OCI-LY7 (cell line): ENCODE measurements around the gene TBC1D21. TPM values are rescaled to one million over a fixed set of nuclear protein-coding genes. Genes with fewer than 3 reads are reported as not detected.

Experiments used
- BruUV-seq: library from RNA; stranded (reverse); fragments of 400-500 nt; replicated peaks from 2 replicates; lab custom pipeline; 2021; lab: Mats Ljungman, UMichigan
- CTCF ChIA-PET: fragments of 300-600 bp; sonication (Branson Sonifier 250); formaldehyde crosslinking; loops from one replicate; lab custom pipeline; 2022; ENCODE audit warnings: antibody characterized with exemption; ENCODE audit not compliant: unreplicated experiment; lab: Charles Lee
- POLR2A ChIA-PET: fragments of 300-600 bp; sonication (Branson Sonifier 250); formaldehyde crosslinking; loops from one replicate; lab custom pipeline; 2022; ENCODE audit warnings: antibody characterized with exemption; lab: Charles Lee
- DNase-seq: peaks from one replicate; pipeline ENCODE4 v3.0.0-alpha.2; 2015; ENCODE audit warnings: low spot score
- H2AFZ ChIP-seq: fragments of 200-600 bp; sonication (generic), shearing (Covaris generic); 2 replicates; pipeline ENCODE4 v1.6.1; 2014; ENCODE audit warnings: mild to moderate bottlenecking, antibody characterized with exemption, low read length, moderate library complexity
- H3K27ac ChIP-seq: fragments of 200-600 bp; sonication (generic); 2 replicates; pipeline ENCODE4 v1.5.1; 2014; ENCODE audit warnings: mixed run types, low read depth, mild to moderate bottlenecking, moderate library complexity, low read length, inconsistent platforms; ENCODE audit not compliant: poor library complexity, severe bottlenecking
- H3K36me3 ChIP-seq: fragments of 200-600 bp; sonication (generic); 2 replicates; pipeline ENCODE4 v1.6.1; 2014; ENCODE audit warnings: mild to moderate bottlenecking, antibody characterized with exemption, low read length, moderate library complexity, mixed read lengths; ENCODE audit not compliant: insufficient read depth
- H3K4me1 ChIP-seq: fragments of 200-600 bp; sonication (generic); 2 replicates; pipeline ENCODE4 v1.5.1; 2014; ENCODE audit warnings: mild to moderate bottlenecking, low read length; ENCODE audit not compliant: insufficient read depth, poor library complexity, severe bottlenecking
- H3K4me2 ChIP-seq: fragments of 200-600 bp; sonication (generic); 2 replicates; pipeline ENCODE4 v1.6.1; 2014; ENCODE audit warnings: mild to moderate bottlenecking, low read length
- H3K4me3 ChIP-seq: fragments of 200-600 bp; sonication (generic); 2 replicates; pipeline ENCODE4 v1.5.1; 2014; ENCODE audit warnings: mild to moderate bottlenecking, low read depth, low read length; ENCODE audit not compliant: poor library complexity, severe bottlenecking
- H3K79me2 ChIP-seq: fragments of 200-600 bp; sonication (generic); 2 replicates; pipeline ENCODE4 v1.6.1; 2016; ENCODE audit warnings: low read depth, mild to moderate bottlenecking, low read length, moderate library complexity, mixed read lengths; ENCODE audit not compliant: insufficient read depth
- H3K9me2 ChIP-seq: fragments of 200-600 bp; sonication (generic); 2 replicates; pipeline ENCODE4 v1.6.1; 2016; ENCODE audit warnings: mild to moderate bottlenecking, low read length, mixed read lengths; ENCODE audit not compliant: insufficient read depth
- H3K9me3 ChIP-seq: fragments of 200-600 bp; sonication (generic); 2 replicates; pipeline ENCODE4 v1.6.1; 2014; ENCODE audit warnings: mild to moderate bottlenecking, mixed run types, low read length, mixed read lengths
- H4K20me1 ChIP-seq: fragments of 200-600 bp; sonication (generic); 2 replicates; pipeline ENCODE4 v1.6.1; 2014; ENCODE audit warnings: mild to moderate bottlenecking, antibody characterized with exemption, low read length, moderate library complexity, mixed read lengths; ENCODE audit not compliant: insufficient read depth
- EZH2phosphoT487 ChIP-seq: fragments of 200-600 bp; sonication (generic); IDR thresholded peaks from 2 replicates; pipeline ENCODE4 v1.6.1; 2018; ENCODE audit warnings: low read depth, borderline replicate concordance, mild to moderate bottlenecking, mixed run types, antibody characterized with exemption, low read length, moderate library complexity, mixed read lengths
- intact Hi-C: fragments of 100-400 bp; cut with micrococcal nuclease; formaldehyde crosslinking; loops from one replicate; pipeline ENCODE4 v1.10.0; 2022; ENCODE audit not compliant: unreplicated experiment
- total RNA-seq, 2 experiments: library from RNA; depleted of rRNA in 1 of 2; stranded (reverse); fragments of >200 nt in 1 of 2; shearing (Covaris generic) in 1 of 2; gene quantifications; 2 replicates each; pipeline ENCODE4 v1.2.3, GENCODE V29; 2014 to 2022
- TF ChIP-seq, protein P1 (sequence below): fragments of 200-600 bp; sonication (generic); conservative IDR thresholded peaks from 2 replicates; pipeline ENCODE4 v1.5.1; 2014; ENCODE audit warnings: mild to moderate bottlenecking, antibody characterized with exemption, low read length, moderate library complexity, mixed read lengths

The TBC1D21 gene
- total RNA-seq, 2 experiments from 2014 or later = not detected

DNA sequence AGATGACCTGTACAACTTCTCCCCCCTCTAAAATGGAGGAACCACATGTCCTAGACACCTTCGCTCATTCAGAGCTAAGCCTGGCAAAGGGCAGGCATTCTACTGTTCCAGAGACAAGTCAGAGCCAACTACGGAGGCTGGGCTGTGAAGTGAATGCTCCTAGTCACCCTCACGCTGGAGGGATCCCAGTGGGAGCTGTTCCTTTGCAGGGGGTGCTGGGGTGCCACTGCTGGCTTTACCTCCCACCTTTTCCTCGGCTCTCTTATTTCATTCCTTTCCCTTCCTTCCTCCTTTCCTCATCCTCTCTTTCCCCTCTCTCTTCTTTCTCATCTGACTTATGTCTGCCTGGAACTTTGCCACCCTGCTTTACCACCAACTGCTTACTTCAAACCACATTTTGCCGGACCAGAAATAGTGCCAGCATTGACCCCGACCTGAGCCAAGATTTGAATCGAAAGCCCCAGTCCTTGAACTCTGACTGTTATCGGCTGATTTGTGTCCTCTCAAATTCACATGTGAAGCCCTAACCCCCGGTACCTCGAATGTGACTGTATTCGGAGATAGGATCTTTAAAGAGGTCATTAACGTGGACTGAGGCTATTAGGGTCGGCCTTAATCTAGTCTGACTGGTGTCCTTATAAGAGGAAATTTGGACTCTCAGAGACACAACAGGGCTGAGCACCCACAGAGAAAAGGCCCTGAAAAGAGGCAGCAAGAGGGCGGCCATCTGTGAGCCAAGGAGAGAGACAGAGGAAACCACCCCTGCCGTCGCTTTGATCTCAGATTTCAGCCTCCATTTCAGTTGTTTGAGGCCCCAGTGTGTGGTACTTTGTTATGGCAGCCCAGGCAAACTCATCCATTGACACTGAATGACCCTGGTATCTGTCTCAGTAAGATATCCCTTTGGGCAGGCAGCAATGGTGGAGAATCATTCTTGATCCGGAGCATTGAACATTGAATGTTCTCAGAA is 31.3 kb upstream of the TBC1D21 start:
- TF ChIP-seq, protein P1, sequence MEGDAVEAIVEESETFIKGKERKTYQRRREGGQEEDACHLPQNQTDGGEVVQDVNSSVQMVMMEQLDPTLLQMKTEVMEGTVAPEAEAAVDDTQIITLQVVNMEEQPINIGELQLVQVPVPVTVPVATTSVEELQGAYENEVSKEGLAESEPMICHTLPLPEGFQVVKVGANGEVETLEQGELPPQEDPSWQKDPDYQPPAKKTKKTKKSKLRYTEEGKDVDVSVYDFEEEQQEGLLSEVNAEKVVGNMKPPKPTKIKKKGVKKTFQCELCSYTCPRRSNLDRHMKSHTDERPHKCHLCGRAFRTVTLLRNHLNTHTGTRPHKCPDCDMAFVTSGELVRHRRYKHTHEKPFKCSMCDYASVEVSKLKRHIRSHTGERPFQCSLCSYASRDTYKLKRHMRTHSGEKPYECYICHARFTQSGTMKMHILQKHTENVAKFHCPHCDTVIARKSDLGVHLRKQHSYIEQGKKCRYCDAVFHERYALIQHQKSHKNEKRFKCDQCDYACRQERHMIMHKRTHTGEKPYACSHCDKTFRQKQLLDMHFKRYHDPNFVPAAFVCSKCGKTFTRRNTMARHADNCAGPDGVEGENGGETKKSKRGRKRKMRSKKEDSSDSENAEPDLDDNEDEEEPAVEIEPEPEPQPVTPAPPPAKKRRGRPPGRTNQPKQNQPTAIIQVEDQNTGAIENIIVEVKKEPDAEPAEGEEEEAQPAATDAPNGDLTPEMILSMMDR = no peak
- TF ChIP-seq EZH2phosphoT487 = no peak
- Histone ChIP-seq H3K9me3 (no peaks in the 10 kb centered on the region), H3K9me2 (no peaks in the 10 kb centered on the region), H3K36me3 (no peaks in the 10 kb centered on the region), H3K4me3 (no peak overlapping the region), H4K20me1 (no peaks in the 10 kb centered on the region), H2AFZ (no peak overlapping the region), H3K4me2 (no peak overlapping the region), H3K79me2 (no peaks in the 10 kb centered on the region), H3K4me1 (no peaks in the 10 kb centered on the region), H3K27ac (no peak overlapping the region)
- no TSS peak for BruUV-seq
- DNase-seq = no peak
- ChIA-PET POLR2A (no interaction called here), CTCF (no interaction called here)
- intact Hi-C loops = no loop called here

- Histone ChIP-seq H3K79me2 (no peaks in the 10 kb centered on the region), H2AFZ (no peak overlapping the region), H4K20me1 (no peaks in the 10 kb centered on the region), H3K4me3 (no peak overlapping the region), H3K36me3 (no peaks in the 10 kb centered on the region), H3K4me2 (no peak overlapping the region), H3K4me1 (no peaks in the 10 kb centered on the region), H3K9me2 (no peaks in the 10 kb centered on the region), H3K27ac (no peak overlapping the region), H3K9me3 (no peaks in the 10 kb centered on the region)
- ChIA-PET CTCF (no interaction called here), POLR2A (no interaction called here)
- DNase-seq = no peak
- BruUV-seq = no TSS peak
- TF ChIP-seq, protein P1 = no peak
- TF ChIP-seq EZH2phosphoT487 = no peak
- intact Hi-C loops = no loop called here
These were observed 29.6 kb upstream of the TBC1D21 start for GRCh38 chr15:73843787-73844186.

GRCh38 chr15:73844356-73844755 is 29.0 kb upstream of the TBC1D21 start:
- intact Hi-C loops = no loop called here
- no peaks in the 10 kb centered on the region for H3K9me3 ChIP-seq
- H3K36me3 ChIP-seq = no peaks in the 10 kb centered on the region
- ChIA-PET POLR2A (no interaction called here), CTCF (no interaction called here)
- no peak overlapping the region for H3K4me2 ChIP-seq
- H3K9me2 ChIP-seq = no peaks in the 10 kb centered on the region
- DNase-seq = no peak
- no peak overlapping the region for H3K4me3 ChIP-seq
- BruUV-seq = no TSS peak
- no peak overlapping the region for H2AFZ ChIP-seq
- no peak for TF ChIP-seq EZH2phosphoT487
- TF ChIP-seq, protein P1 = no peak
- no peaks in the 10 kb centered on the region for H3K4me1 ChIP-seq
- no peak overlapping the region for H3K27ac ChIP-seq
- no peaks in the 10 kb centered on the region for H4K20me1 ChIP-seq
- no peaks in the 10 kb centered on the region for H3K79me2 ChIP-seq
